Peyer's patch (tissue), 4 donors: ENCODE results near the gene SPOCK2. TPM values are rescaled to one million over a fixed set of nuclear protein-coding genes. Genes with fewer than 3 reads are reported as not detected.
"Not testable (repeated sequence)": the region's sequence is repeated elsewhere in the genome, so short reads cannot be mapped to it uniquely, and the experiment has no call there.

Source experiments
- DNase-seq, 3 donors: peaks; one replicate each; pipeline ENCODE4 v3.0.0-alpha.2; 2017 to 2019
- H3K27ac ChIP-seq, 4 donors: fragments of 200-600 bp; sonication (generic); one replicate each; pipeline ENCODE4 v1.5.1; 2016 to 2019
- H3K27me3 ChIP-seq, 2 donors: fragments of 200-600 bp; sonication (generic); one replicate each; pipeline ENCODE4 v1.5.1; 2019
- H3K36me3 ChIP-seq, 3 donors: fragments of 200-600 bp; sonication (generic); one replicate each; pipeline ENCODE4 v1.5.1; 2016 to 2019
- H3K4me1 ChIP-seq, 4 donors: fragments of 200-600 bp; sonication (generic); one replicate each; pipeline ENCODE4 v1.5.1; 2016 to 2019
- H3K4me3 ChIP-seq, 4 donors: fragments of 200-600 bp; sonication (generic); 1 replicate in 3 of 4; 2 replicates in 1 of 4; pipeline ENCODE4 v1.5.1; 2016 to 2019; ENCODE audit warnings: mild to moderate bottlenecking in 1 of 4
- H3K9me3 ChIP-seq, 4 donors: fragments of 200-600 bp; sonication (generic); one replicate each; pipeline ENCODE4 v1.5.1; 2016 to 2019; ENCODE audit warnings: mild to moderate bottlenecking in 1 of 4
- POLR2A ChIP-seq, 2 donors: fragments of 450-650 bp; IDR thresholded peaks; one replicate each; pipeline ENCODE4 v1.5.1; 2017; ENCODE audit warnings: antibody characterized with exemption in 2 of 2, mild to moderate bottlenecking in 2 of 2, moderate library complexity in 2 of 2
- total RNA-seq, 4 donors: library from RNA; depleted of rRNA; stranded (reverse); fragments of >200 nt; gene quantifications; one replicate each; pipeline ENCODE4 v1.1.0, GENCODE V29; 2016
- TF ChIP-seq, protein P1 (sequence below), 6 experiments: fragments of 450-650 bp in 4 of 6; fragments of 200-600 bp in 2 of 6; sonication (generic) in 1 of 6; IDR thresholded peaks; one replicate each; pipeline ENCODE4 v1.5.1; 2017 to 2019; ENCODE audit warnings: antibody characterized with exemption in 6 of 6, mild to moderate bottlenecking in 3 of 6, moderate library complexity in 1 of 6

SPOCK2 gene
- total RNA-seq, 4 donors from 2014 or later: 8.3 to 54.5 (median 11.4) TPM

DNA sequence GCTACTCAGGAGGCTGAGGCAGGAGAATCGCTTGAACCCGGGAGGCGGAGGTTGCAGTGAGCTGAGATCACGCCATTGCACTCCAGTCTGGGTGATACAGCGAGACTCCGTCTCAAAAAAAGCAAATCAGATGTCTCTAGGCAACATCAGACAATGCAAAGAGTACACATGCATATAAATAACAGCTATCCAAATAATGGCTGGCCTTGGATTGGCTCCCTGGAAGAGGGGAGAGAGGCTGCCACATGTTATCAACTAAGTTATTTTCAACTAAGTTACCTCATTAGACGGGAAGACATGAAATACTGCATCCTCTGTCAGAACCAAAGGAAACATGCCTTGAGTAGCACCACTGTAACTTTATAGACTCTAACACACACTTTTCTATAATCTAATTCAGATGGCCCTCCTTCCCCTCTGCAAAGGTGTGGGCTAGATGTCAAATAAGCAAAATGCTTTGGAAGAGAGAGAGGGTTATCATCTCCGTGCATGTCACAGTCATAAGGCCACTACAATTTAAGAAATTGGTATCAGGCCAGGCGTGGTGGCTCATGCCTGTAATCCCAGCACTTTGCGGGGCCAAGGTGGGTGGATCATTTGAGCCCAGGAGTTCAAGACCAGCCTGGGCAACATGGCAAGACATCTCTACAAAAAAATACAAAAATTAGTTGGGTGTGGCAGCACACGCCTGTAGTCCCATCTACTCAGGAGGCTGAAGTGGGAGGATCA is 22.5 kb upstream of the SPOCK2 start:
- no peak for DNase-seq
- TF ChIP-seq POLR2A (IDR thresholded peaks at IDR 0.05): no peak
- TF ChIP-seq, protein P1, sequence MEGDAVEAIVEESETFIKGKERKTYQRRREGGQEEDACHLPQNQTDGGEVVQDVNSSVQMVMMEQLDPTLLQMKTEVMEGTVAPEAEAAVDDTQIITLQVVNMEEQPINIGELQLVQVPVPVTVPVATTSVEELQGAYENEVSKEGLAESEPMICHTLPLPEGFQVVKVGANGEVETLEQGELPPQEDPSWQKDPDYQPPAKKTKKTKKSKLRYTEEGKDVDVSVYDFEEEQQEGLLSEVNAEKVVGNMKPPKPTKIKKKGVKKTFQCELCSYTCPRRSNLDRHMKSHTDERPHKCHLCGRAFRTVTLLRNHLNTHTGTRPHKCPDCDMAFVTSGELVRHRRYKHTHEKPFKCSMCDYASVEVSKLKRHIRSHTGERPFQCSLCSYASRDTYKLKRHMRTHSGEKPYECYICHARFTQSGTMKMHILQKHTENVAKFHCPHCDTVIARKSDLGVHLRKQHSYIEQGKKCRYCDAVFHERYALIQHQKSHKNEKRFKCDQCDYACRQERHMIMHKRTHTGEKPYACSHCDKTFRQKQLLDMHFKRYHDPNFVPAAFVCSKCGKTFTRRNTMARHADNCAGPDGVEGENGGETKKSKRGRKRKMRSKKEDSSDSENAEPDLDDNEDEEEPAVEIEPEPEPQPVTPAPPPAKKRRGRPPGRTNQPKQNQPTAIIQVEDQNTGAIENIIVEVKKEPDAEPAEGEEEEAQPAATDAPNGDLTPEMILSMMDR (IDR thresholded peaks at IDR 0.05): no peak
- Histone ChIP-seq H3K4me3 (no peak overlapping the region), H3K9me3 (no peaks in the 10 kb centered on the region), H3K4me1 (peaks cover 0 to 10% (median 2%) of the 10 kb centered on the region in 4 donors), H3K36me3 (no peaks in the 10 kb centered on the region), H3K27ac (no peak overlapping the region), H3K27me3 (no peaks in the 10 kb centered on the region)

DNA sequence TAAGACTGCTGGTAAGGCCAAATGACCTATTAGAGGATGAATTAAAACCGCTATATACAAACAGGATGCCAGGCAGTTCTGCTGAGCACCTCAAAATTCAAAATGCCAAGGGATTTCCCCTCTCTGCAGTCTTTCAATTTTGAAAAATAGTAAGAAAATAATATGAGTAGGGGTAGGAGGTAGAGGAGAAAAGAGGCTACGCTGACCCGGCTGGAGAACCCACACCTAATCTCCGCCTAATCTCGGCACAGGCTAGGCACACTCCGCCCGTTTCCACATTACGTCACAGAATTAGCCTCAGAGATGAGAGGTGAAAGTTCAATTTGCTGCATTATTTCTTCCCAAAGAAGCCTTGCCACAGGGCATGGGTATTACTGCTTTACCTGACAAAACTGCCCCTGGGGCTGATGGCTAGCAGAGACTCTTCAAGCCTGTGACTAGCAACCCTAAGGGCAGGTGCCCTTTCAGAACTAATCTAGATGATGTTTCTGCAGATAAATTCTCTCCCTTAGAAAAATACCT is 21.3 kb upstream of the SPOCK2 start:
- H3K4me1 ChIP-seq: peaks cover 0 to 10% (median 2%) of the 10 kb centered on the region in 4 donors
- no peak for DNase-seq
- TF ChIP-seq, protein P1 (IDR thresholded peaks at IDR 0.05): no peak
- no peak for TF ChIP-seq POLR2A (IDR thresholded peaks at IDR 0.05)
- peak overlapping the region in 2 of 4 donors; percentile 50 to 69 for H3K27ac ChIP-seq
- no peaks in the 10 kb centered on the region for H3K9me3 ChIP-seq
- H3K27me3 ChIP-seq: no peaks in the 10 kb centered on the region
- H3K36me3 ChIP-seq: no peaks in the 10 kb centered on the region
- H3K4me3 ChIP-seq: no peak overlapping the region

DNA sequence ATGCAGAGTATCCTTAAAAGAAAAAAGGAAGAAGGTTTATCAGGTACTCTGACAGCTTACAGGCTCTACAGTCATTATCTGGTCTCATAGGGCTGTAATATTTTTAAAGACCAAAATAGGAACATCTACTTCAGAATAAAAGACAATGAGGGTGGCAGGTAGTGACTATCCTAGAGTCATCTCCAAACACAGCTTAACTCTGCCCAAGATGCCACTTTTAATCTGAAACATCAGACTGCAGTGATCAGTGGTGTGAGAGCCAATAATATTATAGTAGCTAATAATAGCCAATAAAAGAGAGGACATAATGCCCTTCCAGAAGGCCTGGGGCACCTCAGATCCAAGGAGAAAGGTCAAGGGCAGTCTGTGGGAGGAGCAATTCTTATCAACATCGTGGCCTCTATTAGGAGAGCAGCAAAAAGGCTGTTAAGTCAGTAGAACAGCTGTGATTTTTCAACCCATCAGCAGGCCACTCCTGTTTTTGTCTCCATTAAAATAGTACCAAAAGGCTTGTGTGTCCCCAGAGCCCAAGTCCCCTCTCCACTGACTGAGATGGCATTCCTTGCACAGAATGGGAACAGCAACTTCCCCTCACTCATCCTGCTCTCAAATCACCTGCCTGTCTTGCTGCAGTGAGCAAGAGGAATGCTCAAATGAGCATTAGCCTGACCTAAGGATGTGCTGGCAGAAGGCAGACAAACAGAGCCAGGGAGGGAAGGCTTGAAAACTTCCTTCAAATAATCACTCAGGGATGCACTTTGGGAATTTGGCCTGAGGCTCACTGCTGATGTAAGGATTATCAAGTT is 20.7 kb upstream of the SPOCK2 start:
- peak overlapping the region in 2 of 4 donors; percentile 50 to 69 for H3K27ac ChIP-seq
- TF ChIP-seq POLR2A (IDR thresholded peaks at IDR 0.05): no peak
- TF ChIP-seq, protein P1 (IDR thresholded peaks at IDR 0.05): no peak
- no peaks in the 10 kb centered on the region for H3K27me3 ChIP-seq
- DNase-seq: peak in 1 of 3 donors; percentile 63
- no peak overlapping the region for H3K4me3 ChIP-seq
- H3K4me1 ChIP-seq: peaks cover 0 to 10% (median 2%) of the 10 kb centered on the region in 4 donors
- H3K9me3 ChIP-seq: no peaks in the 10 kb centered on the region
- no peaks in the 10 kb centered on the region for H3K36me3 ChIP-seq

DNA sequence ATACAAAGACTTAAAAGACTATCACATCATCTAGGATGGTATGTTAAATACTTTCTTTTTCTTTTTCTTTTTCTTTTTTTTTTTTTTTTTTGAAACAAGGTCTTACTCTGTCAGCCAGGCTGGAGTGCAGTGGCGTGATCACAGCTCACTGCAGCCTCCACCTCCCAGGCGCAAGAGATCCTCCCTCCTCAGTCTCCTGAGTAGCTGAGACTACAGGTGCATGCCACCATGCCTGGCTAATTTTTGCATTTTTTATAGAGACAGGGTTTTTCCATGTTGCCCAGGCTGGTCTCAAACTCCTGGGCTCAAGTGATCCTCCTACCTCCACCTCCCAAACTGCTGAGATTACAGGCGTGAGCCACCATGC is 19.6 kb upstream of the SPOCK2 start:
- H3K27ac ChIP-seq: peak overlapping the region in 1 of 4 donors; percentile 18
- not testable (repeated sequence) for H3K4me3 ChIP-seq, H3K9me3 ChIP-seq, H3K4me1 ChIP-seq, DNase-seq, H3K27me3 ChIP-seq, H3K36me3 ChIP-seq

DNA sequence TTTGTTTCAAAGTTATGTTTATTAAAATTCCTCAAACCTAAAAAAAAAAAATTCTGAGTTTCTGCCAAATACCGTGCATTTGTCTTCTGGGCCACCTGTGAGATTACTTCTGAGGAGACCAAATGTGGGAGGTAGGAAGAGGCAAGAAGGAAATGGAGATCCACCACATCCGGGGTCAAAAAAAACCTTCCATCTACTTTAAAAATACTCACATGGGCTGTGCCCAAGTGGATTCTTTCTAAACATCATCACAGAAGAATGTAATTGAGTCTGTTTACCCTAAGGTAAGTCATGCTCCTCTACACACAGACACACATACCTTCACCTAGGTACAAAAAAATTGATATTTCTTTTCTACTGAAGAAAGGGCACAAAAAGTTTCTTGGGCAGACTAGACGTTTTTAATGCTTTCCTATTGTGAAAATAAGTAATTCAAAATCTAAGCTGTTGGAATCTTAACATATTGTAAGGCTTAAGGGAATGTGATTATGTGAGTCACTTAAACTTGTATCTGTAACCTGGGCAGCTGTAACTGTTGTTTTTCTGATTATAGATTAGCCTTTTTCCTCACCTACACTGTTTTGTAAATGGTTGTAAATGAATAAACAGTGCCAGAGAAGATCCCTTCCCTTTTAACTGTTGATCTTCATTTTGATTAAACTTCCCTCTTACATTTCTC is 19.1 kb upstream of the SPOCK2 start:
- no peaks in the 10 kb centered on the region for H3K27me3 ChIP-seq
- no peaks in the 10 kb centered on the region for H3K9me3 ChIP-seq
- H3K4me3 ChIP-seq: no peak overlapping the region
- no peak overlapping the region for H3K27ac ChIP-seq
- peaks cover 0 to 10% (median 2%) of the 10 kb centered on the region in 4 donors for H3K4me1 ChIP-seq
- TF ChIP-seq POLR2A (IDR thresholded peaks at IDR 0.05): no peak
- TF ChIP-seq, protein P1 (IDR thresholded peaks at IDR 0.05): no peak
- H3K36me3 ChIP-seq: peaks cover 0 to 2% (median 0%) of the 10 kb centered on the region in 3 donors
- peak in 1 of 3 donors; percentile 44 for DNase-seq
